CD4-positive, alpha-beta T cell treated with Interleukin-21 for 1 hour (primary cell): Measurements from ENCODE around the gene GOLPH3.
A peak's percentile ranks its signal among the peaks of the same experiment; 100 is the strongest.

Experiments
- DNase-seq: peaks from one replicate; pipeline ENCODE4 v3.0.0-alpha.2; 2020

Gene GOLPH3

GRCh38 chr5:32170303-32171151 is 3.6 kb downstream of the GOLPH3 start:
- DNase-seq, result no peak

- no peak for DNase-seq
Measured at GRCh38 chr5:32168460-32169033, 5.6 kb downstream of the GOLPH3 start.

GRCh38 chr5:32165597-32165996 is 8.5 kb downstream of the GOLPH3 start:
- DNase-seq, result no peak

- DNase-seq, result no peak
Measured at GRCh38 chr5:32163785-32164184, 10.3 kb downstream of the GOLPH3 start.

DNA sequence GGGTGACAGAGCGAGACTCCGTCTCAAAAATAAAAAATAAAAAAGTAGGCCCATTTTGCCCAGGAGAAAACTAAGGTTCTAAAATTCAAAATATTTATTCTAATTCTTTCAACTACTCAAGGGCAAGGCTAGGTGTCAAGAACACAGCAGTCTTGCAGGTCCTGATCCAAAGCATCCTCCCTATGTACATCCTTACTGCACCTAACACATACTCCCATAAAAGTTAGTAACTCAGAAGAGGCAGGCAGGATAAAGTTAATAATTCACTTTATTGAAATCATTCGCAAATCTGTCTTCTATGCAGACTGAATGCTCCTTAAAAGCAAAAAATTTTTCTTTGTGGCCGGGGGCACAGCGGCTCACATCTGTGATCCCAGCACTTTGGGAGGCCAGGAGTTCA is 11.1 kb downstream of the GOLPH3 start:
- DNase-seq, result no peak

DNA sequence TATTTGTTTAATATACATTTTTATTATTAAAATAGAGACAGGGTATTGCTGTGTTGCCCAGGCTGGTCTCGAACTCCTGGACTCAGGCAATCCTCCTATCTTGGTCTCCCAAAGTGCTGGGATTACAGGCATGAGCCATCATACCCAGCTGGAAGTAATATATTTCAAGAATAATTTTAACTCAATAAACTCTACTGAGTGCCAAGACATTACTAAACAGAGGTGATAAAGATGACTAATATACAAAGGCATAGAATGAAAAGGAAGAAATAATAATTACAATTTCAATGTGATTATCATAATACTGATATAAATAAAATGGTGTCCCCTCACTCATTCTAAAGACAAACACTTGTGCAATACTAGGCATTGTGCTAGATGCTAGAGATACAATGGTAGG is 13.9 kb downstream of the GOLPH3 start:
- no peak for DNase-seq

DNA sequence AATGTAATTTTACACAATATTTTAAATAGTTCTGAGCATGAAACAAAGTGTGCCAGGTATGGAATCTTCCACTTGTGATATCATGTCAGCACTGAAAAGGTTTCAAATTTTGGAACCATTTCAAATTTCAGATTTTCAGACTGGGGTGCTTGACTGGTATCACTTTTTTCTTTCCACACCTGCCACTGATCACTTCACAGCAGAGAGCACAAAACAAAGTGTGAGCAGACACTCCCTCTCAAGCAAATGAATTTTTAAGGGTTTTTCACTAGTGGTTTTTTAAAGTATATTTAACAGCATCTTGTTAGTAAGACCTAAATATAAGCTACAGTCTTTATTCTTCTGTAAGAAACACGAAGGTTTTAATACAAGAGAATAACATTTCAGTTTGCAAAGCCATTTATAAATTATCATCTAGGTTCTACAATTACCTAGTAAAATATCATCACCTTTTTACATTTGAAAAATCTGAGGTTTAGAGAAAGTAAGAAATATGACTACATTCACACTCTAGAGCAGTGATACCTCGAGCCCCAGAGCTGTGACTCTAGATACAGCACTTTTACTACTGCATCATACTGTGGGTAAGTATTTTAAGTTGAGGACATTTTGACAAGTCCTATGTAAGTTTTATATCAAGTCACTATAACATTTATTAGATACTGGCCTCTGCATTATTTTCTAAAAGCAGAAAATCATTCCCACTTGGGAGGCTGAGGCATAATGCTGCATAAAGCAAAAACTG is 14.6 kb downstream of the GOLPH3 start:
- DNase-seq, result no peak

- no peak for DNase-seq
Measured at GRCh38 chr5:32158679-32158975, 15.5 kb downstream of the GOLPH3 start.

DNA sequence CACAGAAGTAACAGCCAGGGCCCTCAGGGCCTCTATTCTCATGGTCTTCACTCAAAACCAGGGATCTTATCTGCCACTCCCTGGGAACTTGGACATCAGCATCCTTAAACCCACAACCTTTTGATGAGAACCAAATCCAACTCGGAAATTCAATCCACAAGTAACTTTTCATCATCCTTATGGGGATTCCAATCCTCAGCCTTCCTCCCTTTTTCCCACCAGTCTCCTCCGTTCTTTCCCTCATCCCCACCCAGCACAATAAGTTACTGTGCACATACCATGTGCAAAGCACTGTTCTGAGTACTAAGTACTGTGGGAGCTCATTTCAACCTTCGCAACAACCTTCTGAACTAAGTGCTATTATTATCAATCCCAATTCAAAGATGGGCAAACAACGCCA is 17.0 kb downstream of the GOLPH3 start:
- DNase-seq, result no peak

DNA sequence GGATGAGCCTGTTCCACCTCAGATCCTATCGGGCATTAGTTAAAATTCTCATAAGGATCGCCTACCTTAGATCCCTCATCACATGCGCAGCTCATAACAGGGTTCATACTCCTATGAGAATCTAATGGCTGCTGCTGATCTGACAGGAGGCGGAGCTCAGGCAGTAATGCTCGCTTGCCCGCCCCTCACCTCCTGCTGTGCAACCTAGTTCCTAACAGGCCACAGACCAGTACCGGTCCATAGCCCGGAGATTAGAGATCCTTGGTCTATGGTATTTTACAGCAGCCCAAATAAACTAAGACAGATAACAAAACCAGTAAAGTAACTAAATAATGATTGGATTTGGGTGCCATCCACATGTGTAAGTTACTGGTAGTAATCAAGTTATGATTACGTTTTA is 17.5 kb downstream of the GOLPH3 start:
- DNase-seq, result no peak

GRCh38 chr5:32155211-32155610 is 18.9 kb downstream of the GOLPH3 start:
- no peak for DNase-seq

GRCh38 chr5:32153723-32154122 is 20.4 kb downstream of the GOLPH3 start:
- no peak for DNase-seq

DNA sequence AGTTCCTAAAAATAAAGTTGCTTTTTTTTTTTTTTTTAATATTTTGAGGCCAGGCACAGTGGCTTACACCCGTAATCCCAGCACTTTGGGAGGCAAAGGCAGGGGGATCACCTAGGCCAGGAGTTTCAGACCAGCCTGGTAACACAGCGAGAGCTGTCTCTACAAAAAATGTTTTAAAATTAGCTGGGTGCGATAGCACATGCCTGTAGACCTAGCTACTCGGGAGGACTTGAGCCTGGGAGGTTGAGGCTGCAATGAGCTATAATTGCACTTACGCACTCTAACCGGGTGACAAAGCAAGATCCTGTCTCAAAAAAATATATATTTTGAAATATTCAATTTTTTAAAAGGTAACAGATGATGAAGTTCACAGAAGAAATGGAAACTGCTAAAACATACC is 22.9 kb downstream of the GOLPH3 start:
- no peak for DNase-seq

DNA sequence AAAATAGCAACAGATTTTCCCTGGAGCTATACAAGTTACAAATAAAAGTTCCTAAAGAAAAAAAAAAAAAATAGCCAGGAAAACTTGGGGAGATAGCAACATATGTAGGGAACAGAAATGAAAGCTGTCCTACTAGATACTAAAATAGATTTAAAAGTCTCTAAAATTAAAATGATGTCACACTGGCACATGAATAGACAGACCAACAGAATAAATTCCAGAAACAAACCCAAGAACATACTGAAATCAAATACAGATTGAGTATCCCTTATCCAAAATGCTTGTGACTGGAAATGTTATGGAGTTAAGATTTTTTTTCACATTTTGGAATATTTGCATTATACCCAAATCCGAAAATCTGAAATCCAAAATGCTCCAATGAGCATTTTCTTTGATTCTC is 23.8 kb downstream of the GOLPH3 start:
- no peak for DNase-seq

- no peak for DNase-seq
Measured at GRCh38 chr5:32147959-32148358, 26.2 kb downstream of the GOLPH3 start.

GRCh38 chr5:32147236-32147635 is 26.9 kb downstream of the GOLPH3 start:
- DNase-seq, result no peak

DNA sequence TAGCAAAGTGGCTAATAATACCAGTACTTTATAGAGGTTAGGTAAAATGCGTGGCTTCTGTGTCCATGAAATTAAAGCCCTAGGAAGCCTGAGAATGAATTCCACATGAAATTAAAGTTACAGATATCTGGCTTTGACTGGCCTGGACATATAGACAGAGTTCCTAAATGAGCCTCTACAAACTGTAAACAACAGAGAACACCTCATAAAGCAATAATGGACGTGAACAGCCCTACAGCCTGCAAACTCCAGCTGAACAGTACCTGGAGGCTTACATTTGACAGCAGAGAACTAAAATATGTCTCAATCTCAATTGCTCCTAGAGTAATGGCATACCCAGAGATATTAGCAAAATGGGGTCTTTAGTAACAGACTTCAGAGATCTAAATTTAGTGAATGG is 28.7 kb downstream of the GOLPH3 start:
- DNase-seq, result no peak

DNA sequence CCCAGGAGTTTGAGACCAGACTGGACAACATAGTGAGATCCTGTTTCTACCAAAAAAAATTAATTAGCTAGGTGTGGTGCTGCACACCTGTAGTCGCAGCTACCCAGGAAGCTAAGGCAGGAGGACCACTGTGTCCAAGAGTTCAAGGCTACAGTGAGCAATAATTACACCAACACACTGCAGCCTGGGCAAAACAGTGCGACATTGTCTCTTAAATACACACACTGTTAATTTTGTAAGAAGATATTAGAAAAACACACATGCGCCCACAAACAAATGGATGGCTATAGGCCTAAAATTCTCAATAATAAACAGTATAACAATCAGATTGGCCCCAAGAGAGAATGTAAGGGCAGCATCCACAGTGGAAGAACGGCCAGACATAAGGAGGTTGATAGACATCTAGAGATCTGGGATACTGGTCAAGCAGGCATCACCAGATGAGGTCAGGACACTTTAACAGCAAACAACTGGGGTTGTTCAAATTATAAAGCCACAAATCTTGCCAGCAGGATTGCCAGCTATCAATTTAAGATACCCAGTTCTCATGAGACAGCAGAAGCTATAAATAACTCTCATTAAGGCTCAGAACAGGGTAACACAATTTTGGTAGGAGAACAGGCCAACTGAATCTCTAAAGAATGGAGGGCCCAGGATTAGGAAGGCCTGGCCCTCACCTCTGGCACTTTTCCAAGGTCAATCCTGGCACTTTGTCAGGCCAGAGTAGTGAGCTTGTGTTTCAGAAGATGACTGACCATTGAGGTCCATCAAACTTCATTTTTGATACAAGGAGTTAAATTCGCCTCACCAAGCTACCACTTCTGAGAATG is 29.5 kb downstream of the GOLPH3 start:
- DNase-seq, result no peak

GRCh38 chr5:32143617-32144377 is 30.3 kb downstream of the GOLPH3 start:
- no peak for DNase-seq

- peak; percentile 13 for DNase-seq
Measured at GRCh38 chr5:32138839-32139493, 35.2 kb downstream of the GOLPH3 start.

DNA sequence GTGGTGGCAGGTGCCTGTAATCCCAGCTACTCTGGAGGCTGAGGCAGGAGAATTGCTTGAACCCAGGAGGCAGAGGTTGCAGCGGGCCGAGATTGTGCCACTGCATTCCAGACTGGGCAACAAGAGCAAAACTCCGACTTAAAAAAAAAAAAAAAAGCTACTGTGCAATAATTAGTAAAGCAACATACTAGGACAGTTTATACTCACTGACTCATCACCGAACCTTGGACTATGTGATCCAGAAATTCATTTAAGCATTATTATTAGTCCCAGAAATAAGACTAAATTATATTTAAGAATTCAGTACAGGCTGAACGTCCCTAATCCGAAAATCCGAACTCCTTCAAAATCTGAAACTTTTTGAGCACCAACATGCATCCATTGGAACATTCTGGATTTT is 37.8 kb downstream of the GOLPH3 start:
- DNase-seq, result no peak

DNA sequence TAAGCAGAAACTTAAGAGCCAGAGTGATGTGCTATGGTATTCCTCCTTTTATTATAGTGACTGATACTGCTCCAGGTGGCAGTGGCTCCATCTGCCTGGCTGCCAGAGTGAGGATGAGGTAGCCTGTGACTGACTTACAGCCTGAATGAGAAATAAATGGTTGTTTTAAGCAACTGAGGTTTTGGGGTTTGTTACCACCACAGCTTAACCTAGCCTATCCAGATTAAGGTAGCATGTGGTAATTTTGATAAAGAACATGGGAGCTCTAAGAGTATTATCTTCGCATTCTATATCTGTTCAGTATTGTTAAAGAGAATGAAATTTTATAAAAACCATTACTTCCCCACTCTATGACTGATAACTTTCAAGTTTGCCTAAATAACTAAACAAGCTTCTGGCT is 39.0 kb downstream of the GOLPH3 start:
- no peak for DNase-seq
